ENCODE results near the gene SULF2. TPM values are rescaled to one million over a fixed set of nuclear protein-coding genes. Genes with fewer than 3 reads are reported as not detected.
"Not testable (repeated sequence)": the region's sequence is repeated elsewhere in the genome, so short reads cannot be mapped to it uniquely, and the experiment has no call there.

SULF2 gene
- total RNA-seq, 1 experiment from 2014 or later, result 82.2 TPM

DNA sequence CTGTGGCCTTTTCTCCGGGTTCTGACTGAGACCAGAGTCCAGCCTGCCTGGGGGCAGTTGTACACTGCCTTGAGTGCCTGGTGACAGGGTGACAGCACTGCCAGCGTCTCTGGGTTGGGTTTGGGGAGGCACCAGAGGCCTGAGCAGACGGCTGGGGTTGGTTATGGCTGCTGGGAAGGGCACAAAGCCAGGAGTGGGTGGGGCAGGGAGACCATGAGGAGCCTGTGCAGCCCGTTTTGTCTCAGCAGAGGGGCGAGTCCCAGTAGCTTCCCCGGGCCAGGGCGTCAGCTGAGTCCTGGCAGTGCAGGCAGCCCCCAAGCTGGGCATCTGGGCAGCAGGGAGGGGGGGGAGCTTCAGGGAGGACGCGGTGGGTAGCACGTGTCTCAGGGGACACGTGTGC is 15.3 kb upstream of the SULF2 start:
- H3K36me3 Mint-ChIP-seq (ENCODE audit: insufficient read depth, unreplicated experiment), result peaks cover 33% of the 10 kb centered on the region
- POLR2A ChIA-PET, result interaction anchor here (0.7 to 1.5 kb wide), 2 partner anchors 9 kb away, joined by 3 to 5 read pairs; no protein-coding TSS in a partner anchor
- H3K27ac Mint-ChIP-seq (ENCODE audit: low read depth, unreplicated experiment), result no peak overlapping the region
- CTCF ChIA-PET, result no interaction called here
- intact Hi-C loops (cut with micrococcal nuclease), result no loop called here
- H3K4me3 Mint-ChIP-seq (ENCODE audit: unreplicated experiment), result no peak overlapping the region
- H3K4me1 Mint-ChIP-seq (ENCODE audit: insufficient read depth, unreplicated experiment), result peaks cover 19% of the 10 kb centered on the region
- no peaks in the 10 kb centered on the region for H3K27me3 Mint-ChIP-seq (ENCODE audit: insufficient read depth, unreplicated experiment)
- no TSS peak for BruUV-seq (replicated peaks)
- H3K9me3 Mint-ChIP-seq (ENCODE audit: unreplicated experiment), result no peaks in the 10 kb centered on the region
- TF ChIP-seq, protein P1, sequence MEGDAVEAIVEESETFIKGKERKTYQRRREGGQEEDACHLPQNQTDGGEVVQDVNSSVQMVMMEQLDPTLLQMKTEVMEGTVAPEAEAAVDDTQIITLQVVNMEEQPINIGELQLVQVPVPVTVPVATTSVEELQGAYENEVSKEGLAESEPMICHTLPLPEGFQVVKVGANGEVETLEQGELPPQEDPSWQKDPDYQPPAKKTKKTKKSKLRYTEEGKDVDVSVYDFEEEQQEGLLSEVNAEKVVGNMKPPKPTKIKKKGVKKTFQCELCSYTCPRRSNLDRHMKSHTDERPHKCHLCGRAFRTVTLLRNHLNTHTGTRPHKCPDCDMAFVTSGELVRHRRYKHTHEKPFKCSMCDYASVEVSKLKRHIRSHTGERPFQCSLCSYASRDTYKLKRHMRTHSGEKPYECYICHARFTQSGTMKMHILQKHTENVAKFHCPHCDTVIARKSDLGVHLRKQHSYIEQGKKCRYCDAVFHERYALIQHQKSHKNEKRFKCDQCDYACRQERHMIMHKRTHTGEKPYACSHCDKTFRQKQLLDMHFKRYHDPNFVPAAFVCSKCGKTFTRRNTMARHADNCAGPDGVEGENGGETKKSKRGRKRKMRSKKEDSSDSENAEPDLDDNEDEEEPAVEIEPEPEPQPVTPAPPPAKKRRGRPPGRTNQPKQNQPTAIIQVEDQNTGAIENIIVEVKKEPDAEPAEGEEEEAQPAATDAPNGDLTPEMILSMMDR (IDR thresholded peaks at IDR 0.05; ENCODE audit: unreplicated experiment), result no peak
- DNase-seq (ENCODE audit: unreplicated experiment), result no peak

DNA sequence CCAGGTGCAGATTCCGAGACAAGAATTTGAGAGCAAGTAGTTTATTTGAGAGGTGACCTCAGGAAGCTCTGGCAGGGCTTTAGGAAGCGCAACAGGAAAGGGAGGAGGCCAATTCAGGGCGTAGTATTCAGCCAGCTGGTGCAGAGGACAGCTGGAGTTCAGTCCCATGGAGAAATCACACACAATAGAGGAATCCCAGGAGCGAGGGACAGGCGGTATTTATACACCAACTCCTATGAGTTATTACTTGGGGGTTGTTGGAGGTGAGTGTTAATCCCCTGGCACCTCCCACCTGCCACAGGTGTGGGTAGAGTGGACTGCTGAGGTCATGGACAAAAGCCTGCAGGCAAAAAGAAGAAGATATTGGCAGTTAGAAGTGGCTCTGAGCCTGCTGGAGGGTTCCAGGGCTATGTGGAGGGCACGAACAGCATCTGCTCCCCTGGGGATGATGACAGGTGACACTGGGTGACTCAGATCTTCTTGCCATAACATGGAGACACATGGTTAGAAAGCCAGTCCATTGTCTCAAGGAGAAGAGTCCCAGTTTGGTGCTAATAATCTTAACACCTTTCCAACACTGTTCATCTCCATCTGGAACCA is 13.9 kb upstream of the SULF2 start:
- no peaks in the 10 kb centered on the region for H3K9me3 Mint-ChIP-seq (ENCODE audit: unreplicated experiment)
- peaks cover 36% of the 10 kb centered on the region for H3K36me3 Mint-ChIP-seq (ENCODE audit: insufficient read depth, unreplicated experiment)
- TF ChIP-seq, protein P1 (IDR thresholded peaks at IDR 0.05; ENCODE audit: unreplicated experiment), result no peak
- BruUV-seq (replicated peaks), result no TSS peak
- DNase-seq (ENCODE audit: unreplicated experiment), result no peak
- no peak overlapping the region for H3K27ac Mint-ChIP-seq (ENCODE audit: low read depth, unreplicated experiment)
- intact Hi-C loops (cut with micrococcal nuclease), result no loop called here
- no peak overlapping the region for H3K4me3 Mint-ChIP-seq (ENCODE audit: unreplicated experiment)
- ChIA-PET CTCF (interaction anchor here (0.6 kb wide), 2 partner anchors 11 to 67 kb away, joined by 3 read pairs; no protein-coding TSS in a partner anchor), POLR2A (interaction anchor here (0.7 to 1.3 kb wide), 2 partner anchors 10 to 129 kb away, joined by 3 to 8 read pairs; no protein-coding TSS in a partner anchor)
- peaks cover 27% of the 10 kb centered on the region for H3K4me1 Mint-ChIP-seq (ENCODE audit: insufficient read depth, unreplicated experiment)
- no peaks in the 10 kb centered on the region for H3K27me3 Mint-ChIP-seq (ENCODE audit: insufficient read depth, unreplicated experiment)

DNA sequence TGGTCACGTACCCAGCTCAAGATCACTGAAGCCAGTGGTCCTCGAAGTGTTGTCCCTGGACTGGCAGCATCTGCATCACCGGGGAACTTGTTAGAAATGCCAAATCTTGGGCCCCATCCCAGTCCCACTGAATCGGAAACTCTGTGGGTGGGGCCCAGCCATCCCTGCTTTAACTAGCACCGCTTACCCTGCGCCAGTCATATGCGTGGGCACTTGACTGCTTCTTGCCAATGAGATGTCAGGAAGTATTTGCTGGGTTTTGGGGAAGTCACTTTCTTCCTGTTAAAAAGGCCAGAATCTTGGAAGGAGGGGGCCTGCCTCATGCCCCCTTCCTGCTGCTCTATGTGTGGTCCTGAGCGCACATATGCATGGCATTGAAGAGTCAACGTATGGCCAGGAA is 11.7 kb upstream of the SULF2 start:
- TF ChIP-seq, protein P1 (IDR thresholded peaks at IDR 0.05; ENCODE audit: unreplicated experiment), result no peak
- Mint-ChIP-seq H3K4me3 (ENCODE audit: unreplicated experiment) (no peak overlapping the region), H3K36me3 (ENCODE audit: insufficient read depth, unreplicated experiment) (peaks cover 34% of the 10 kb centered on the region), H3K27ac (ENCODE audit: low read depth, unreplicated experiment) (no peak overlapping the region), H3K27me3 (ENCODE audit: insufficient read depth, unreplicated experiment) (no peaks in the 10 kb centered on the region), H3K4me1 (ENCODE audit: insufficient read depth, unreplicated experiment) (peaks cover 32% of the 10 kb centered on the region), H3K9me3 (ENCODE audit: unreplicated experiment) (no peaks in the 10 kb centered on the region)
- intact Hi-C loops (cut with micrococcal nuclease), result no loop called here
- CTCF ChIA-PET, result no interaction called here
- no peak for DNase-seq (ENCODE audit: unreplicated experiment)
- BruUV-seq (replicated peaks), result no TSS peak
- POLR2A ChIA-PET, result interaction anchor here (0.6 kb wide), 1 partner anchor 95 kb away, joined by 3 read pairs; no protein-coding TSS in a partner anchor

DNA sequence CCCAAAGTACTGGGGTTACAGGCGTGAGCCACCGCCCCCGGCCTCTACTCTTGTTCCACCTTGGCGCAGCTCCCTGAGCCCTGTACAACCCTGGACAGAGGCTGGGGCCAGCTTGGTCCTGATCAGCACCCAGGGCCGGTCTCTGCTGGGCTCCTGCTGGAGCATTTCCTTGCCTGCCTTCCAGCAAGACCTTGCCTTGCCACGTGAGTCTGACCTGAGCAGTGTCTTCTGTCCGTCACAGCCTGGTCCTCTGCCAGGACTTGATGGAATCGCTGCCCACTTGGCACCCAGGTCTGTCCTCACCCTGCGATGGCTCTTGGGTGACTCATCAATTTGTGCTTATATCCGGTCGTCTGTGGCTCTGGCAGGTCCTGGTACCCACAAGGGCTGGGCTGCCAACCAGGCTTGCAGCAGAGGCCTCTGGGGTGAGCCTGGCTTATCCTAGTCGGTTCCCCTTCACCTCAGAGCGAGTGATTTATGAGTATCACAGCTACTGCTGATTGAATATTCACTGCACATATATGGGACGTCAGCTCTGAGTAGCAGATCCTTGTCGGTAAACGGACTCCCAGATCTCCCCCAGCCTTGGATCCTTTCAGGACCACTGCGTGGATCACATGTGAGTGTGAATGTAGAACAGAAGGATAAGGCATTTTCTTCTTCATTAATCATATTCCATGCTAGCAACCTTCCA is 10.1 kb upstream of the SULF2 start:
- Mint-ChIP-seq H3K9me3 (ENCODE audit: unreplicated experiment) (no peaks in the 10 kb centered on the region), H3K27ac (ENCODE audit: low read depth, unreplicated experiment) (peak overlapping the region; percentile 97), H3K27me3 (ENCODE audit: insufficient read depth, unreplicated experiment) (no peaks in the 10 kb centered on the region), H3K4me3 (ENCODE audit: unreplicated experiment) (peak overlapping the region; percentile 77), H3K36me3 (ENCODE audit: insufficient read depth, unreplicated experiment) (peaks cover 35% of the 10 kb centered on the region), H3K4me1 (ENCODE audit: insufficient read depth, unreplicated experiment) (peaks cover 46% of the 10 kb centered on the region)
- peak; percentile 99 for DNase-seq (ENCODE audit: unreplicated experiment)
- intact Hi-C loops (cut with micrococcal nuclease), result loop anchor here (2.0 kb wide), 1 partner anchor 13 kb away; no protein-coding TSS in a partner anchor
- CTCF ChIA-PET, result interaction anchor here (0.7 to 4.6 kb wide), 3 partner anchors 9 to 826 kb away, joined by 3 to 26 read pairs (median 6); no protein-coding TSS in a partner anchor
- TF ChIP-seq, protein P1 (IDR thresholded peaks at IDR 0.05; ENCODE audit: unreplicated experiment), result no peak
- BruUV-seq (replicated peaks), result no TSS peak
- POLR2A ChIA-PET, result interaction anchor here (0.6 to 2.5 kb wide), 9 partner anchors 9 to 623 kb away, joined by 3 to 15 read pairs (median 4); partner anchors contain the start of gene SULF2

DNA sequence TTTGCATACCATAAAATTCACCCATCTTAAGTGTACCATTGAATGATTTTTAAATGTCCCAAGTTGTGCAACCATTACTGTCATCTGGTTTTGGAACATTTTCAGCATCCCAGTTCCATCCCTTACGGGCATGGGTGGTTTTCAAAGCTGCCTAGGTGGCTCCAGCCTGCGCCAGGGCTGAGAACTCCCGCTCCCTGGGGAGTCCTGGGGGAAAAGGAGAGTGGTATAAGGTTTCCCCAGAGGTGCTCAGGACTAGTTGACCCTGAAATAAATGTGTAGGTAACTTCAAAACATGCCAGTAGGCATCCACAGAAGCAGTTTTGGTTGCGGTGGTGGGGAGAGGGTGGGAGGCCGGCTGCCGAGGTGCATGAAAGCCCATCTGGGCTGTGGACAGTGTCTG is 9.0 kb upstream of the SULF2 start:
- CTCF ChIA-PET, result interaction anchor here (1.5 to 4.6 kb wide), 3 partner anchors 8 to 827 kb away, joined by 5 to 26 read pairs (median 6); no protein-coding TSS in a partner anchor
- H3K4me1 Mint-ChIP-seq (ENCODE audit: insufficient read depth, unreplicated experiment), result peaks cover 55% of the 10 kb centered on the region

More for the DNA sequence above, 9.0 kb upstream of the SULF2 start:
- H3K27ac Mint-ChIP-seq (ENCODE audit: low read depth, unreplicated experiment); BruUV-seq (replicated peaks); H3K27me3 Mint-ChIP-seq (ENCODE audit: insufficient read depth, unreplicated experiment); H3K9me3 Mint-ChIP-seq (ENCODE audit: unreplicated experiment): not testable (repeated sequence)
- Mint-ChIP-seq H3K4me3 (ENCODE audit: unreplicated experiment) (peak overlapping the region; percentile 77), H3K36me3 (ENCODE audit: insufficient read depth, unreplicated experiment) (peaks cover 31% of the 10 kb centered on the region)
- intact Hi-C loops (cut with micrococcal nuclease), result loop anchor here (2.0 to 5.0 kb wide), 2 partner anchors 15 to 488 kb away; no protein-coding TSS in a partner anchor
- DNase-seq (ENCODE audit: unreplicated experiment), result peak; percentile 57
- POLR2A ChIA-PET, result interaction anchor here (1.3 to 2.5 kb wide), 4 partner anchors 8 to 395 kb away, joined by 3 to 15 read pairs (median 12); partner anchors contain the start of gene SULF2
